ENCODE results near the gene SURF4.

The SURF4 gene

DNA sequence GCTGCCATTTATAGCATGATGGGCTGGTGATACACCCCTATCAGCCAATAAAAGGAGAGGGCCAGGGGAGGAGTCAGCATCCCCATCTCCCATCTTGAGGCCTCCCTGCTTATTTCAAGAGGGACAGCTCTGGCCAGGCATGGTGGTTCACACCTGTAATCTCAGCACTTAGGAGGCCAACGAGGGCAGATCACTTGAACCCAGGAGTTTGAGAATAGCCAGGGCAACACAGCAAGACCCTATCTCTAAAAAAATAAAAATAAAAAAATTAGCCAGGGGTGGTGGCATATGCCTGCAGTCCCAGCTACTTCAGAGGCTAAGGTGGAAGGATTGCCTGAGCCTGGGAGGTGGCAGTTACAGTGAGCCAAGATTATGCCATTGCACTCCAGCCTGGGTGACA is 32.2 kb upstream of the SURF4 start:
- no peaks in the 10 kb centered on the region for H3K9me3 ChIP-seq (ENCODE audit: control insufficient read depth in 2 of 2, low read length in 2 of 2)
- H3K27ac ChIP-seq (ENCODE audit: low read length) = no peak overlapping the region
- peaks cover 8% of the 10 kb centered on the region for H3K4me1 ChIP-seq (ENCODE audit: control insufficient read depth, insufficient read depth, low read length)
- H3K9ac ChIP-seq (ENCODE audit: low read length in 2 of 2) = no peak overlapping the region
- H3K27me3 ChIP-seq (ENCODE audit: control insufficient read depth in 1 of 2, insufficient read depth in 2 of 2, low read length in 2 of 2) = no peaks in the 10 kb centered on the region
- H3K36me3 ChIP-seq (ENCODE audit: control insufficient read depth in 2 of 2, insufficient read depth in 2 of 2, low read length in 2 of 2) = peaks cover 36 to 51% of the 10 kb centered on the region in 2 donors
- H3K4me3 ChIP-seq (ENCODE audit: low read length in 2 of 2) = no peak overlapping the region

DNA sequence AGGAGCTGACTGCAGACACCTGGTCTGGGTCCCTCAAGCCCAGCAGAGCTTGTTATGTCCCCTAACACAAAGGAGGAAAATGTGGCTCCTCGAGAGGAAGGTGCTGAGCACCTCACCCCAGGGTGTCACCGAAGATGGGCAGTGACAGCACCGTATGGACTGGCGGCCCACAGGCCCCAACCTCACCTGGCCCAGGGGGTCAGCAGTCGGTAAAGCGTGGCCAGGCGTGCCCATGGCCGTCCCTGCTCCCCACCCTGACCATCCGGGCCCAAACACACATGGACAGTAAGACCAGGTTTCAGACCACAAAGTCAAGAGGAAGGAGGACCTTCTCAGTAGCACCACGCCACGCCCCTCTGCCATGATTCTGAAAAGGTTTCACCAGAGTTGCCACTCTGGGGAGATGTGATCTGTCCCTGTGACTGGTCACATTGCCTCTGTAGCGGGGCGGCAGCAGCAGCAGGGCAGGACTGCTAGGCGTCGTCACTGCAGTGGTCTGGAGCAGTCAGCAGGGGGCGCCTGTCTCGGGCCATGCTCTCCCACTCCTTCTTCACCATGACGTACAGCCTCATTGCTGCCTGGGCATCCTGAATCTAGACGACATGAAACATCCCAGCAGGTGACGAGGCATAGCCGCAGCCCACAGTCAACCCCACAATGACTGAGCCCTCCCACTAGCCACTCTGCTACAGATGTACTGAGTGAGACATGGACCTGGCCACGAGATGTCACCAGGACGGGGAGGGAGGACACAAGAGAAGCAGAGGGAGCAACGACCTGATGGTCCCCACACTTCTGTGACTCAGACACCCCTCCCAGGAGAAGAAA is 30.8 kb upstream of the SURF4 start:
- Histone ChIP-seq H3K27me3 (ENCODE audit: control insufficient read depth in 1 of 2, insufficient read depth in 2 of 2, low read length in 2 of 2) (no peaks in the 10 kb centered on the region), H3K9me3 (ENCODE audit: control insufficient read depth in 2 of 2, low read length in 2 of 2) (no peaks in the 10 kb centered on the region), H3K27ac (ENCODE audit: low read length) (no peak overlapping the region), H3K36me3 (ENCODE audit: control insufficient read depth in 2 of 2, insufficient read depth in 2 of 2, low read length in 2 of 2) (peaks cover 26 to 41% of the 10 kb centered on the region in 2 donors), H3K9ac (ENCODE audit: low read length in 2 of 2) (no peak overlapping the region), H3K4me3 (ENCODE audit: low read length in 2 of 2) (no peak overlapping the region), H3K4me1 (ENCODE audit: control insufficient read depth, insufficient read depth, low read length) (peaks cover 8% of the 10 kb centered on the region)

DNA sequence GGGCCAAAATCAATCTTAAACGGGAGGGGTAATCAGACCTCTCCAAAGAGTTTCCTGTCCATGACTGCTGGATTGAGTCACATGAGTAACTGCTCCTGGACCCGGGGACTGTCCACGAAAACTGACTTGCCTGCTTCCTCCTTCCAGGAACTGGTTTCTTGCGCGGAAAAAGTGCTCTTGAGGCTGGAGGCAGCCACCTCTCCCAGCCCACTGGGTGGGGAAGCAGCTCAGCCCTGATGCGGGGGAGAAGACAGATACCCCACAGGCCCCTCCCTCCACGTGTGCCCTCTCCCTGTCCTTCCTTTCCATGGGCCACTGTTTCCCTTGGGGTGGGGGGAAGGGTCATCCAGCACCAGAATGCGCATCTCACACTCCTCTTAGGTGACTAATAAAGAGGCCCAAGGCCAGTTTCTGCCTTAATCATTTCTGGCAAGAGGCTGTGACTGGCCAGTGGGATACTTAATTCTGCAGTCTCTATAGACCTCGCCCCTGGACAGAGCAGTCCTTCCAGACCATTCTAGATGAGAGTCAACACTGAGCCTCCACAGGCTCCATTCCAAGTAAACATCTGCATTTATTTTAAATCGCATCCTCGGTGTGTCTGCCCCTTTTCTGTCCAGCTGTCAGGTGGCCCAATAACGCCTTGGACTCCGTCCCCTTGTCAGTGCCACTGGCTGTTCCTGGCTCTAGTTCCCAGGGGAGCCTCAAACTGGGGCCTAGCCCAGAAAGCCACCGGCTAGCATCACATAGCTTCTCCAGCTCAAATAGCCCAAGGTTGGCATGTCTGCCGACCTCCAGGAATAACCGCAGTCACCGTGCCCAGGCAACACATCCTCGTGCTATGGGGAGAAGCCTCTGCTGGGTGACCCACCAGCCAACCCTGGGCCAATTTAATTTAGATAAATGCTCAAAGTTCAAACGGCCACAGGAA is 29.9 kb upstream of the SURF4 start:
- Histone ChIP-seq H3K4me3 (ENCODE audit: low read length in 2 of 2) (no peak overlapping the region), H3K9ac (ENCODE audit: low read length in 2 of 2) (no peak overlapping the region), H3K4me1 (ENCODE audit: control insufficient read depth, insufficient read depth, low read length) (peaks cover 8% of the 10 kb centered on the region), H3K36me3 (ENCODE audit: control insufficient read depth in 2 of 2, insufficient read depth in 2 of 2, low read length in 2 of 2) (peaks cover 24 to 35% of the 10 kb centered on the region in 2 donors), H3K27ac (ENCODE audit: low read length) (no peak overlapping the region), H3K27me3 (ENCODE audit: control insufficient read depth in 1 of 2, insufficient read depth in 2 of 2, low read length in 2 of 2) (no peaks in the 10 kb centered on the region), H3K9me3 (ENCODE audit: control insufficient read depth in 2 of 2, low read length in 2 of 2) (no peaks in the 10 kb centered on the region)

DNA sequence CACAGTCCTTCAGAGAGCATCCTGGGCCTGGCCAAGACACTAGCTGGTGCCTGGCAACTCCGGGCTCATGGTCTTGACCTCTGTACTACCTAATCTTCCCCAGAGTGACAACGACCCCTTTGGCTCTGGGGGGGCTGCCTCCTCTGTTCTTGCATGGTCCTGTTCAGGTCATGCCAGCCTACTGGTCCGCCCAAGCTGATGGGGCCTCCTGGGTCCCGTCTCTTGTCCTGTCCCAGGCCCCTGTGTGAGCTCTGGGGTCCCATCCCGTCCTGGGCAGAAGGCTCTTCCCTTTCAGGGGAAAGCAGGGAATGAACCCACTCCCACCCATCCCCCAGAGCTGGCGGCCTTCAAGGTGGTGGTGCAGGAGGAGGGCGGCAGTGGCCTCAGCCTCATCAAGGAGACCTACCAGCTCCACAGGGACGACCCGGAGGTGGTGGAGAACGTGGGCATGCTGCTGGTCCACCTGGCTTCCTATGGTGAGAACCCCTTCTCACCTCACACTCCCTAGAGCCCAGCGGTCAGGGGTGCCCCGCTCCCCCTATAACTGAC is 28.7 kb upstream of the SURF4 start:
- Histone ChIP-seq H3K4me1 (ENCODE audit: control insufficient read depth, insufficient read depth, low read length) (peaks cover 8% of the 10 kb centered on the region), H3K27ac (ENCODE audit: low read length) (no peak overlapping the region), H3K9me3 (ENCODE audit: control insufficient read depth in 2 of 2, low read length in 2 of 2) (no peaks in the 10 kb centered on the region), H3K4me3 (ENCODE audit: low read length in 2 of 2) (no peak overlapping the region), H3K27me3 (ENCODE audit: control insufficient read depth in 1 of 2, insufficient read depth in 2 of 2, low read length in 2 of 2) (no peaks in the 10 kb centered on the region), H3K9ac (ENCODE audit: low read length in 2 of 2) (no peak overlapping the region), H3K36me3 (ENCODE audit: control insufficient read depth in 2 of 2, insufficient read depth in 2 of 2, low read length in 2 of 2) (peaks cover 18 to 24% of the 10 kb centered on the region in 2 donors)

DNA sequence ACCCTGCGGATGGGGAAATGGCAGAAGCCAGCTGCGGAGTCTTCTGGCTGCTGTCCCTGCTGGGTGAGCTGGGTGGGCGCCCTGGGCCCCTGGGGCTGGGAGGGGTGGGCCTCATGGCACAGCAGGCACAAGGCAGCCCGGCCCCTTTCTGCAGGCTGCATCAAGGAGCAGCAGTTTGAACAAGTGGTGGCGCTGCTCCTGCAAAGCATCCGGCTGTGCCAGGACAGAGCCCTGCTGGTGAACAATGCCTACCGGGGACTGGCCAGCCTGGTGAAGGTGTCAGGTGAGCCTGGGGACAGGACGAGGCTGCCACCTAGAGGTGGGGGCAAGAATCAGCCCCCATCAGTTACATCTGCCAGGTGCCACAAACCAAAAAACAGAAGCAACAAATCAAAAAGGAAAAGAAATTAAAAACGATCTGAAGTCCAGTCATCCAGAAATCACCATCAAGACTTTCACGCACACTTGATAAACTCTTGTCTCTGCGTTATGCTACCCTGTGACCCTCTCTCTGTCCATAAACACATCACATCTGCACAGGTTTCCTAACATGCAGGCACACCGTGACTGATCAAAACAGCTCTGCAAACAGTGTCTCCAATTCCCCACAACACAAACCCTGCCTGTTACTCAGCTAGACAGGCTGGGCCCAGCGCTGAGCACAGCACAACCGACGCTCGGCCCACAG is 28.1 kb upstream of the SURF4 start:
- H3K27ac ChIP-seq (ENCODE audit: low read length) = no peak overlapping the region
- no peak overlapping the region for H3K4me3 ChIP-seq (ENCODE audit: low read length in 2 of 2)
- no peak overlapping the region for H3K9ac ChIP-seq (ENCODE audit: low read length in 2 of 2)
- H3K9me3 ChIP-seq (ENCODE audit: control insufficient read depth in 2 of 2, low read length in 2 of 2) = no peaks in the 10 kb centered on the region
- H3K36me3 ChIP-seq (ENCODE audit: control insufficient read depth in 2 of 2, insufficient read depth in 2 of 2, low read length in 2 of 2) = peaks cover 18 to 24% of the 10 kb centered on the region in 2 donors
- no peaks in the 10 kb centered on the region for H3K27me3 ChIP-seq (ENCODE audit: control insufficient read depth in 1 of 2, insufficient read depth in 2 of 2, low read length in 2 of 2)
- H3K4me1 ChIP-seq (ENCODE audit: control insufficient read depth, insufficient read depth, low read length) = peaks cover 8% of the 10 kb centered on the region

DNA sequence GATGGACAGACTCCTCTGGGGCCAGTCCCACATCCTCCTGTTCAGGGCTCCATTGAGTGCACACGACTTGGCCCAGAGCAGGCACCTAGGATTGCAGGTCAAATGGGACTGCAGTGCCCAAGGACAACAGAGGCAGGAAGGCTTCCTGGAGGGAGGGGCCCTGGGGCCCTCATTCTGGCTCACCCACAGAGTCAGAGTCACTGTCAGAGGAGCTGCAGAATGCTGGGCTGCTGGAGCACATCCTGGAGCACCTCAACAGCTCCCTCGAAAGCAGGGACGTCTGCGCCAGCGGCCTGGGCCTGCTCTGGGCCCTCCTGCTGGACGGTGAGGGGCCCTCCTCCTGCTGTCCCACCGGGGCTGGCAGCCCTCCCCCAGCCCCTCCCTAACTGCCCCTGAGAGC is 26.8 kb upstream of the SURF4 start:
- Histone ChIP-seq H3K36me3 (ENCODE audit: control insufficient read depth in 2 of 2, insufficient read depth in 2 of 2, low read length in 2 of 2) (peaks cover 18 to 21% of the 10 kb centered on the region in 2 donors), H3K27ac (ENCODE audit: low read length) (no peak overlapping the region), H3K4me3 (ENCODE audit: low read length in 2 of 2) (no peak overlapping the region), H3K9ac (ENCODE audit: low read length in 2 of 2) (no peak overlapping the region), H3K9me3 (ENCODE audit: control insufficient read depth in 2 of 2, low read length in 2 of 2) (no peaks in the 10 kb centered on the region), H3K27me3 (ENCODE audit: control insufficient read depth in 1 of 2, insufficient read depth in 2 of 2, low read length in 2 of 2) (no peaks in the 10 kb centered on the region), H3K4me1 (ENCODE audit: control insufficient read depth, insufficient read depth, low read length) (peaks cover 8% of the 10 kb centered on the region)

DNA sequence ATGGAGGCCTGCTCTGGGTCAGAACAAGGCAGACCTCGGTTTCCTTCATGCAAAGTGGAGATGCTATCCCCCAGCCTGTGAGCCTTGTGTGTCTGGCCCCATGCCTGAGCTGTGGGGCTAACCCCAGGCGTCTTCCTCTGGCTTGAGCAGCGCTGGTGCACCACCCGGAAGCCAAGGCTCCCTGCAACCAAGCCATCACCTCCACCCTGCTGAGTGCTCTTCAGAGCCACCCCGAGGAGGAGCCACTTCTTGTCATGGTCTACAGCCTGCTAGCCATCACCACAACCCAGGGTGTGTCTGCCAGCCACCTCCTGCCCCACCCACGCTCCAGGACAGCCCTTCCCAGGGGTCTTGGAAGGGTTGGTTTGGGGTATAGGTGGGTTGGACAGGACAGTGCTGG is 25.7 kb upstream of the SURF4 start:
- no peak overlapping the region for H3K27ac ChIP-seq (ENCODE audit: low read length)
- H3K9ac ChIP-seq (ENCODE audit: low read length in 2 of 2) = no peak overlapping the region
- no peaks in the 10 kb centered on the region for H3K27me3 ChIP-seq (ENCODE audit: control insufficient read depth in 1 of 2, insufficient read depth in 2 of 2, low read length in 2 of 2)
- peaks cover 7 to 13% of the 10 kb centered on the region in 2 donors for H3K36me3 ChIP-seq (ENCODE audit: control insufficient read depth in 2 of 2, insufficient read depth in 2 of 2, low read length in 2 of 2)
- H3K4me3 ChIP-seq (ENCODE audit: low read length in 2 of 2) = no peak overlapping the region
- peaks cover 8% of the 10 kb centered on the region for H3K4me1 ChIP-seq (ENCODE audit: control insufficient read depth, insufficient read depth, low read length)
- no peaks in the 10 kb centered on the region for H3K9me3 ChIP-seq (ENCODE audit: control insufficient read depth in 2 of 2, low read length in 2 of 2)

DNA sequence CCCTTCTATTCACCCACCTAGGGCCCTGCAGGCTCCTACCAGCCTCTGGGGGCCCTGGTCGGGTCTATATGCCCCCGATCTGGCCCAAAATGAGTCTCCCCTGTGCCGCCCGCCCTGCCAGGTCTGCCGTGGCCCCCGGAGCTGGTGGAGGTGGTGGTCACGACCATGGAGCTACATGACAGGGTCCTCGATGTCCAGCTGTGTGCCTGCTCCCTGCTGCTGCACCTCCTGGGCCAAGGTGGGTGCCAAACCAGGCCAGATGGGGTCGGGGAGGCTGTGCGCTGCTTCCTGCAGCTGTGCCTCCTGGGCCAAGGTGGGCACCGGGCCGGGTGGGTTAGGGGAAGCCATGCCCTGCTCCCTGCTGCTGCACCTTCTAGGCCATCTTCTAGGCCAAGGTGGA is 24.4 kb upstream of the SURF4 start:
- peaks cover 1 to 4% of the 10 kb centered on the region in 2 donors for H3K36me3 ChIP-seq (ENCODE audit: control insufficient read depth in 2 of 2, insufficient read depth in 2 of 2, low read length in 2 of 2)
- H3K4me1 ChIP-seq (ENCODE audit: control insufficient read depth, insufficient read depth, low read length) = no peaks in the 10 kb centered on the region
- H3K4me3 ChIP-seq (ENCODE audit: low read length in 2 of 2) = no peak overlapping the region
- no peaks in the 10 kb centered on the region for H3K9me3 ChIP-seq (ENCODE audit: control insufficient read depth in 2 of 2, low read length in 2 of 2)
- no peak overlapping the region for H3K9ac ChIP-seq (ENCODE audit: low read length in 2 of 2)
- no peaks in the 10 kb centered on the region for H3K27me3 ChIP-seq (ENCODE audit: control insufficient read depth in 1 of 2, insufficient read depth in 2 of 2, low read length in 2 of 2)
- no peak overlapping the region for H3K27ac ChIP-seq (ENCODE audit: low read length)

DNA sequence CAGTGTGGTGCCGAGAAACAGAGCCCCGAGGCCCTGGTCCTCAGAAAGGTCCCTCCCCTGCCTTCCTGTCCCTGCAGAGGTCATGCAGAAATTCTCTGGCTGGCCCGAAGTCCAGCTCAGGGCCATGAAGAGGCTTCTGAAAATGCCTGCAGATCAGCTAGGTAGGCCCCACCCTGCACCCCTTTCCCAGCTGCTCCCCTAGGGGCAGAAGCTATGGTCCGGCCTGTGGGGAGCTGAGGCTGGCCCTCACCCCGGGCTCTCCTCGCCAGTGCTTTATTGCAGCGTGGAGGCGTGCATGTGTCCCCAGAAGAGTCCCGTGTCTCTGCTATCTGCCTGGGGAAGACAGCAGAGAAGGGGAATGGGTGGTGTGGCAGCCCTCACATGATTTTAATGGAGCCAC is 22.0 kb upstream of the SURF4 start:
- Histone ChIP-seq H3K27ac (ENCODE audit: low read length) (no peak overlapping the region), H3K4me3 (ENCODE audit: low read length in 2 of 2) (no peak overlapping the region), H3K27me3 (ENCODE audit: control insufficient read depth in 1 of 2, insufficient read depth in 2 of 2, low read length in 2 of 2) (peaks cover 0 to 8% of the 10 kb centered on the region in 2 donors), H3K36me3 (ENCODE audit: control insufficient read depth in 2 of 2, insufficient read depth in 2 of 2, low read length in 2 of 2) (peaks cover 0 to 2% of the 10 kb centered on the region in 2 donors), H3K4me1 (ENCODE audit: control insufficient read depth, insufficient read depth, low read length) (no peaks in the 10 kb centered on the region), H3K9me3 (ENCODE audit: control insufficient read depth in 2 of 2, low read length in 2 of 2) (no peaks in the 10 kb centered on the region), H3K9ac (ENCODE audit: low read length in 2 of 2) (no peak overlapping the region)

DNA sequence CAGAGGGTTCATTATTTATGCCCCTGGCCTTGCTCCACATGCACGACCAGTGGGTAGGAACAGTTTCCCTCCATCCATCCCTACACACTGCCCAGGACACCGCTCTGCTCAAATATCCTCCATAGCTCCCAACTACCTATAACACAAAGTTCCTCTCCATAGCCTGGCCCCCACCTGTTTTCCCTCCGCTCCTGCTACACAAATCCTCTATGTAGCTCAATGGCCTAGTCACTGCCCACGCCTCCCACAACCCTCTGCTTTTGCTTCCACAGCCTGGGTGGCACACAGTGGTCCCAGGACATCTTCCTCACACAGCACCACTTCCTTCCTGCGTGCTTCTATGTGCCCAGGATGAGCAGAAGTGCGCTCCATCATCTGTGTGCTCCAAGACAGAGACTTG is 21.5 kb upstream of the SURF4 start:
- peaks cover 0 to 8% of the 10 kb centered on the region in 2 donors for H3K27me3 ChIP-seq (ENCODE audit: control insufficient read depth in 1 of 2, insufficient read depth in 2 of 2, low read length in 2 of 2)
- H3K9me3 ChIP-seq (ENCODE audit: control insufficient read depth in 2 of 2, low read length in 2 of 2) = no peaks in the 10 kb centered on the region
- H3K4me3 ChIP-seq (ENCODE audit: low read length in 2 of 2) = no peak overlapping the region
- H3K9ac ChIP-seq (ENCODE audit: low read length in 2 of 2) = no peak overlapping the region
- H3K27ac ChIP-seq (ENCODE audit: low read length) = no peak overlapping the region
- H3K36me3 ChIP-seq (ENCODE audit: control insufficient read depth in 2 of 2, insufficient read depth in 2 of 2, low read length in 2 of 2) = no peaks in the 10 kb centered on the region
- H3K4me1 ChIP-seq (ENCODE audit: control insufficient read depth, insufficient read depth, low read length) = no peaks in the 10 kb centered on the region
